Breast epithelium (tissue), 4 donors: ENCODE data around the gene TRAFD1. TPM values are rescaled to one million over a fixed set of nuclear protein-coding genes. Genes with fewer than 3 reads are reported as not detected.
A peak's percentile ranks its signal among the peaks of the same experiment; 100 is the strongest.
"Not testable (repeated sequence)": the region's sequence is repeated elsewhere in the genome, so short reads cannot be mapped to it uniquely, and the experiment has no call there.

Experiments
- DNase-seq, 2 donors: peaks; one replicate each; pipeline ENCODE4 v3.0.0-alpha.2; 2019; ENCODE audit warnings: low spot score in 2 of 2
- H3K27ac ChIP-seq, 2 donors: fragments of 200-600 bp; sonication (generic) in 1 of 2; one replicate each; pipeline ENCODE4 v1.5.1; 2016 to 2019; ENCODE audit warnings: mild to moderate bottlenecking in 1 of 2
- H3K27me3 ChIP-seq, 2 donors: fragments of 200-600 bp; sonication (generic) in 1 of 2; one replicate each; pipeline versions ENCODE4 v1.5.1 to v1.6.0; 2017 to 2019; ENCODE audit warnings: control low read depth in 1 of 2, mild to moderate bottlenecking in 1 of 2
- H3K36me3 ChIP-seq: fragments of 200-600 bp; one replicate; pipeline ENCODE4 v1.5.1; 2019
- H3K4me1 ChIP-seq, 2 donors: fragments of 200-600 bp; sonication (generic); one replicate each; pipeline ENCODE4 v1.5.1; 2016 to 2019; ENCODE audit warnings: control low read depth in 1 of 2
- H3K4me3 ChIP-seq, 3 donors: fragments of 200-600 bp; sonication (generic); 1 replicate in 2 of 3; 2 replicates in 1 of 3; pipeline ENCODE4 v1.5.1; 2016 to 2019; ENCODE audit warnings: mild to moderate bottlenecking in 3 of 3, moderate library complexity in 2 of 3
- H3K9me3 ChIP-seq, 2 donors: fragments of 200-600 bp; sonication (generic) in 1 of 2; one replicate each; pipeline ENCODE4 v1.5.1; 2016 to 2019; ENCODE audit warnings: control low read depth in 1 of 2
- POLR2A ChIP-seq: fragments of 450-650 bp; IDR thresholded peaks from one replicate; pipeline ENCODE4 v1.6.1; 2016; ENCODE audit warnings: antibody characterized with exemption, mild to moderate bottlenecking, moderate library complexity
- POLR2AphosphoS5 ChIP-seq, 3 donors: sonication (generic); formaldehyde crosslinking; IDR thresholded peaks; one replicate each; pipeline ENCODE4 v1.6.1; 2017; ENCODE audit warnings: antibody characterized with exemption in 3 of 3
- intact Hi-C: fragments of 100-400 bp; cut with DNase I; formaldehyde crosslinking; loops from one replicate; pipeline ENCODE4 v1.15.1; 2023; ENCODE audit warnings: low total_unique reads
- total RNA-seq, 3 donors: library from RNA; depleted of rRNA; stranded (reverse); fragments of >200 nt; gene quantifications; one replicate each; pipeline ENCODE4 v1.1.0, GENCODE V29; 2016
- TF ChIP-seq, protein P1 (sequence below), 3 donors: fragments of 450-650 bp; IDR thresholded peaks; one replicate each; pipeline ENCODE4 v1.5.1; 2016 to 2017; ENCODE audit warnings: antibody characterized with exemption in 3 of 3, mild to moderate bottlenecking in 3 of 3, moderate library complexity in 3 of 3

The TRAFD1 gene
- total RNA-seq, 3 donors from 2014 or later = 25.9 to 64.2 (median 54.4) TPM

- no peaks in the 10 kb centered on the region for H3K27me3 ChIP-seq
- no peaks in the 10 kb centered on the region for H3K4me1 ChIP-seq
- H3K4me3 ChIP-seq = no peak overlapping the region
- no peak overlapping the region for H3K27ac ChIP-seq
- H3K36me3 ChIP-seq = no peaks in the 10 kb centered on the region
- intact Hi-C loops = no loop called here
- no peaks in the 10 kb centered on the region for H3K9me3 ChIP-seq
- DNase-seq = no peak
- TF ChIP-seq, protein P1, sequence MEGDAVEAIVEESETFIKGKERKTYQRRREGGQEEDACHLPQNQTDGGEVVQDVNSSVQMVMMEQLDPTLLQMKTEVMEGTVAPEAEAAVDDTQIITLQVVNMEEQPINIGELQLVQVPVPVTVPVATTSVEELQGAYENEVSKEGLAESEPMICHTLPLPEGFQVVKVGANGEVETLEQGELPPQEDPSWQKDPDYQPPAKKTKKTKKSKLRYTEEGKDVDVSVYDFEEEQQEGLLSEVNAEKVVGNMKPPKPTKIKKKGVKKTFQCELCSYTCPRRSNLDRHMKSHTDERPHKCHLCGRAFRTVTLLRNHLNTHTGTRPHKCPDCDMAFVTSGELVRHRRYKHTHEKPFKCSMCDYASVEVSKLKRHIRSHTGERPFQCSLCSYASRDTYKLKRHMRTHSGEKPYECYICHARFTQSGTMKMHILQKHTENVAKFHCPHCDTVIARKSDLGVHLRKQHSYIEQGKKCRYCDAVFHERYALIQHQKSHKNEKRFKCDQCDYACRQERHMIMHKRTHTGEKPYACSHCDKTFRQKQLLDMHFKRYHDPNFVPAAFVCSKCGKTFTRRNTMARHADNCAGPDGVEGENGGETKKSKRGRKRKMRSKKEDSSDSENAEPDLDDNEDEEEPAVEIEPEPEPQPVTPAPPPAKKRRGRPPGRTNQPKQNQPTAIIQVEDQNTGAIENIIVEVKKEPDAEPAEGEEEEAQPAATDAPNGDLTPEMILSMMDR (IDR thresholded peaks at IDR 0.05) = no peak
- TF ChIP-seq POLR2AphosphoS5 (IDR thresholded peaks at IDR 0.05) = no peak
- no peak for TF ChIP-seq POLR2A
These were observed 21.4 kb upstream of the TRAFD1 start for GRCh38 chr12:112103758-112104503.

- TF ChIP-seq, protein P1 (IDR thresholded peaks at IDR 0.05) = no peak
- no peak for TF ChIP-seq POLR2A
- no peak for TF ChIP-seq POLR2AphosphoS5 (IDR thresholded peaks at IDR 0.05)
These were observed 19.5 kb upstream of the TRAFD1 start for GRCh38 chr12:112105891-112106290.

GRCh38 chr12:112107306-112108201, 17.8 kb upstream of the TRAFD1 start:
- H3K36me3 ChIP-seq = no peaks in the 10 kb centered on the region
- TF ChIP-seq POLR2A (no peak), POLR2AphosphoS5 (IDR thresholded peaks at IDR 0.05) (no peak)
- TF ChIP-seq, protein P1 (IDR thresholded peaks at IDR 0.05) = no peak
- no peaks in the 10 kb centered on the region for H3K9me3 ChIP-seq
- DNase-seq = peak in 1 of 2 donors; percentile 17
- H3K27ac ChIP-seq = peak overlapping the region; percentile 94 to 95
- H3K27me3 ChIP-seq = no peaks in the 10 kb centered on the region
- no peaks in the 10 kb centered on the region for H3K4me1 ChIP-seq
- H3K4me3 ChIP-seq = peak overlapping the region; percentile 66 to 92 (median 82)
- intact Hi-C loops = no loop called here

More at GRCh38 chr12:112105891-112106290, 19.5 kb upstream of the TRAFD1 start:
- Histone ChIP-seq H3K36me3 (no peaks in the 10 kb centered on the region), H3K4me3 (no peak overlapping the region), H3K4me1 (no peaks in the 10 kb centered on the region), H3K9me3 (no peaks in the 10 kb centered on the region), H3K27ac (no peak overlapping the region), H3K27me3 (no peaks in the 10 kb centered on the region)
- intact Hi-C loops = no loop called here
- no peak for DNase-seq

GRCh38 chr12:112108202-112109079, 16.9 kb upstream of the TRAFD1 start, which contains the start of gene NAA25:
Gene NAA25, minus strand, starts transcription at chr12:112108783. Its CDS starts 10 bp downstream, at chr12:112108773.
- intact Hi-C loops = no loop called here
- Histone ChIP-seq H3K36me3 (no peaks in the 10 kb centered on the region), H3K27me3 (no peaks in the 10 kb centered on the region), H3K4me1 (no peaks in the 10 kb centered on the region), H3K27ac (peak within 1 kb of the TSS; percentile 94 to 95), H3K4me3 (peak within 1 kb of the TSS; percentile 66 to 92 (median 82)), H3K9me3 (no peaks in the 10 kb centered on the region)
- TF ChIP-seq POLR2AphosphoS5 (IDR thresholded peaks at IDR 0.05) (peak in 2 of 3 donors; percentile 57 to 69), POLR2A (no peak)
- TF ChIP-seq, protein P1 (IDR thresholded peaks at IDR 0.05) = no peak
- peak; percentile 78 to 81 for DNase-seq

DNA sequence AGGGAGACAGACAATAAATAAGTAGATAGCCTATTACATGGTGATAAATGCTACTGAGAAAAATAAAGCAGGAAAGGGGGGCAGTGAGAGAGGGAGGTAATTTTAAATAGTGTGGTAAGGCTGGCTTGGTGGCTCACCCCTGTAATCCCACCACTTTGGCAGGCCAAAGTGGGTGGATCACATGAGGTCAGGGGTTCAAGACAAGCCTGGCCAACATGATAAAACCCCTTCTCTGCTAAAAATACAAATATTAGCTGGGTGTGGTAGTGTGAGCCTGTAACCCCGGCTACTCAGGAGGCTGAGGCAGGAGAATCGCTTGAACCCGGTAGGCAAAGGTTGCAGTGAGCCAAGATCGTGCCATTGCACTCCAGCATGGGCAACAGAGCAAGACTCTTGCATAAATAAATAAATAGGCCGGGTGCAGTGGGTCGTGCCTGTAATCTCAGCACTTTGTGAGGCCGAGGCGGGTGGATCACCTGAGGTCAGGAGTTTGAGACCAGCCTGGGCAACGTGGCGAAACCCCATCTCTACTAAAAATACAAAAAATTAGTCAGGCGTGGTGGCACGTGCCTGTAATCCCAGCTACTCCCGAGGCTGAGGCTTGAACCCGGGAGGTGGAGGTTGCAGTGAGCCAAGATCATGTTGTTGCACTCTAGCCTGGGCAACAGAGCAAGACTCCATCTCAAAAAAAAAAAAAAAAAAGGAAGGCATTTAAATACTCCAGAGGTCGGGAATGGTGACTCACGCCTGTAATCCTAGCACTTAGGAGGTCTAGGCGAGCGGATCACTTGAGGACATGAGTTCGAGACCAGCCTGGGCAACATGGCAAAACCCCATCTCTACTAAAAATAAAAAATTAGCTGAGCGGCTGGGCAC, 14.3 kb upstream of the TRAFD1 start:
- H3K36me3 ChIP-seq, H3K27me3 ChIP-seq, H3K4me3 ChIP-seq, H3K4me1 ChIP-seq, H3K27ac ChIP-seq, intact Hi-C loops, H3K9me3 ChIP-seq: not testable (repeated sequence)
- peak in 1 of 2 donors; percentile 9 for DNase-seq
